HTR-8/SVneo (cell line): Measurements from ENCODE around the gene MRTFB.

Experiments
- DNase-seq: peaks from one replicate; pipeline ENCODE4 v3.0.0; 2011; ENCODE audit warnings: low spot score, mixed read lengths; ENCODE audit not compliant: insufficient read length
- FAIRE-seq: peaks from 2 replicates; lab custom pipeline; 2011; peaks lifted over from hg19 to GRCh38; lab: Jason Lieb, UNC

The MRTFB gene

GRCh38 chr16:14301169-14302030 lies 230.3 kb downstream of the MRTFB start:
- DNase-seq, result no peak
- no peak for FAIRE-seq

DNA sequence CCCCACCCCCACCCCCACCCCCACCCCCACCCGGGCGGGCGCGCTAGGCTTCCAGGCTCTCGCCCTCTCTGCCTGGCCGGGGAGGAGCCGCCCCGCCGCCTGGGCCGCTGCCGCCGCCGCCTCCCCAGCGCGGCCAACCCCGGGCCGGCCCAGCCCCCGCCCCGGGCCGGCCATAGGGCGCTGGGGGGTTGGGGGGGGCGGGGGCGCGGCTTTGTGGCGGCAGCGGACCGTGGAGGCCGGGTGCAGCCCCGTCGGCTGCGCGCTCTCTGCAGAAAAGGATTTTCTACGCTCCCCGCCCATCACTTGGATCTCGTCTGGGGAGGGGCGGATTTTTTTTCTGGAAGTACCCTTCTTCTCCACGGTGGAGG lies 230.9 kb downstream of the MRTFB start:
- peak; percentile 63 for DNase-seq

GRCh38 chr16:14302399-14303181 lies 231.5 kb downstream of the MRTFB start:
- FAIRE-seq (no peak), DNase-seq (no peak)

More for the DNA sequence above, 230.9 kb downstream of the MRTFB start:
- no peak for FAIRE-seq

- DNase-seq (no peak), FAIRE-seq (no peak)
Observed at GRCh38 chr16:14303182-14303618, 232.1 kb downstream of the MRTFB start.

- DNase-seq, result no peak
- FAIRE-seq, result no peak
Observed at GRCh38 chr16:14303639-14304394, 232.7 kb downstream of the MRTFB start.

GRCh38 chr16:14304891-14305460 lies 233.9 kb downstream of the MRTFB start:
- FAIRE-seq (no peak), DNase-seq (no peak)

DNA sequence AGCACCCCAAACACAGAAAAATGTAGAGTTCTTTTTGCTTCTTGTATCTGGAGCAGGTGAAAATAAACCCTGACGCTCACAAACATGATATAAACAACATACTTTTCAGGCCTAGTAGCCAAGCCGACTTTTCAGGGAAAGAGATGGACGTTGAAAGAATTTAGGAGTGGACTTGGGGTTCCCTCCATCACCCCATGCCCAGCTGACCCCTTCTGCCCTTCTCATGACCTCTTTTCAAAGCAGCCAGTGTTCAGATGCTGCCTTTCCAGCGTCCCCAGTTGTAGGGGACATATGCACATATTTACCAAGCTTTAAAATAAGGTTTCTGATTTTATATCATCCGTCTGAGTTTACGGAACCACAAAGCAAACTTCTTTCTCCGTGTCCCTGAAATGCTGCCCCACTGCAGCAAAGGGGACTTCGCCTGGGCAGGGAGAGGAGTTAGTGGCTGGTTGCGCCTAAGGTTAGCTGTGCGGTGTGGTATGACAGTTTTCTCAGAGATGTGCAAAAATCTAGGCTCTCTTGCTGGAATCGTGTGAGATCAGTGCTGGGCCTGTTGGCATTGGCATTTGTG lies 235.5 kb downstream of the MRTFB start:
- DNase-seq (no peak), FAIRE-seq (no peak)

DNA sequence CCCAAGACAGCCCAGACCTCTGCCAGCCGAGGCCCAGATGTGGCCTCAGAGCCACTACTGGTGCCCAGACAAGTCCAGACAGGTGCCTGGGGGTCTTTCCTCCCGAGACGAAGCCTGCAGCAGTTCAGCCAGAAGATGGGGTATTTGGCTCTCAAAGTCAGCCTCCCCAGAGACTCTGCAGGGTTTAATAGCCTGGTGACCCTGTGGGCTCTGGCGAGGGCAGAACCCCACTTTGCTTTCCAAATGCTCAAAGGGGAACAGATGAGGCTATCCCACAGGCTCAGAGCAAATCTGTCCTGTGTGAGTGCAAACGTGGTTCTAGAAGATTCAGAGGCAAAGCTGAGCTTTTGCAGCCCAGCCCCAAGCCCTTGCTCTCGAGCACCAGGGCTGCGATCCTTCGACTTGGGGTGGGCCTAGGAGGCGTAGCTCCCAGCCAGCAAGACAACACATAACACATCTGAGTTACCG lies 236.0 kb downstream of the MRTFB start:
- FAIRE-seq, result no peak
- no peak for DNase-seq

DNA sequence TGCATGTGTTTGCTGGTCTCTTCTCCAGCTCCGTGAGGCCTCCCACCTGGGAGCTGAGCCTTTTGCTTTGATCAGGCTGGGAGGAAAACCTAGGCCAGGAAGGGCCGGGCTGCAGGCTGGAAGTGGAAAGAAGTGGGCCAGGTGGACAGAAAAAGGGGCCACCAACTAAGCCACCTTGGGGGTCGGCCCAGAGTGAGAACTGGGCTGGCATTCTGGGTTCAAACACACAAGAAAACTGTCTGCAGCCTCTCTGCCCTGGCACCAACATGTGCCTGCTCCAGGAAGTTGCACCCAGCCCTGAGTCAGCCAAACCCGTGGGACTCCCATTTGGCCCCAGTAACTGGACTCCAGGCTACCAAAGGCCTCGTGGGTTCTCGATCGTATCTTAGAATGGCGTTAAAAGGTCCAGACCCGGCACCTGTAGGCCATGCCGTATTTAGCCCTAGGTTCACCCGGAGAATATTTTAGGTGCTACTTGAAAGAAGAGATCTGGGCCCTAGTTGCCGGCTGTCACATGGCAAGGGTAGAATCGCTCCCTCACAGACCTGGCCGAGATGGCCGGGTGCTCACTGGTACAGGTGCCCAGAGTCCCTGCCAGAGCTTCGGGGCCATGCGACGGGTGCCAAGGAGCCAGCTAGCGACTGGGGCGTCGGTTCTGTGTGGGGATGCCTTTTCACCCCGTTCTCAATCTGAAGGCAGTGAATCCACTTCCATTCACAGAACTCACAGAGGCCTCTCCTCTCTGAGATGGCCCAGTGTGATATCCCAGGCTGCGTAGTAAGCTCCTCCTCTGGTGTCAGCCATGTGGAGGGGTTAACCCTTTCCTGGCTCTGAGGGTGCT lies 236.6 kb downstream of the MRTFB start:
- DNase-seq (no peak), FAIRE-seq (no peak)

DNA sequence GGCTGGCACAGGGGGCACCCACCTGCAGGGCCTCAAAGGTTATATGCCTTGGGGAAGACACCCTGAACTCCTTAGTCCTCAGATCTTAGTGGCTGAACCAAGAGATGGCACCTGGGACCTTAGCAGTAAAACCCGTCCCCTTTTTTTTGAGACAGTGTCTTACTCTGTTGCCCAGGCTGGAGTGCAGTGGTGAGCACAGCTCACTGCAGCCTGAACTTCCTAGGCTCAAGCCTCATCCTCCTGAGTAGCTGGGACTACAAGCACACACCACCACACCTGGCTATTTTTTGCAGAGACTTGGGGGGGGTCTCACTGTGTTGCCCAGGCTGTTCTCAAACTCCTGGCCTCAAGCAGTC lies 237.2 kb downstream of the MRTFB start:
- no peak for DNase-seq
- FAIRE-seq, result no peak

GRCh38 chr16:14309001-14309886 lies 238.1 kb downstream of the MRTFB start:
- no peak for FAIRE-seq
- DNase-seq, result no peak

- FAIRE-seq, result no peak
- DNase-seq, result no peak
Observed at GRCh38 chr16:14309906-14310305, 238.8 kb downstream of the MRTFB start.

GRCh38 chr16:14310519-14310991 lies 239.4 kb downstream of the MRTFB start:
- FAIRE-seq, result no peak
- DNase-seq, result no peak

DNA sequence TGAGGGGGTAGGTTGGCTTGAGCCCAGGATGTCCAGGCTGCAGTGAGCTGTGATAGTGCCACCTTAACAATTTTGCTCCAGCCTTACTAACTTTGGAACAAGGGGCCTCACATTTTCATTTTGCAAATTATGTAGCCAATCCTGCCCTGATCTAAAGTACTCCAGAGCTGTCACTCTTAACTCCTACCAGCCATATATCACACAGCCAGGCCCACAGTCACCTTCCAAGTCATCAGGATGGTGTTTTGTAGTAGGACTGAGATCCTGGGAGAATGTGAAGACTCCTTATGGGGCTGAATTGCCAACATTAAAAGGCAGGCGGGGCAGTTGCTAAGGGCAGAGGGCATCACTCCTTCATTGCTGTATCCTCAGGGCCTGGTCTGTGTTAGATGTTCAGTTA lies 243.0 kb downstream of the MRTFB start:
- FAIRE-seq, result no peak
- DNase-seq, result no peak

DNA sequence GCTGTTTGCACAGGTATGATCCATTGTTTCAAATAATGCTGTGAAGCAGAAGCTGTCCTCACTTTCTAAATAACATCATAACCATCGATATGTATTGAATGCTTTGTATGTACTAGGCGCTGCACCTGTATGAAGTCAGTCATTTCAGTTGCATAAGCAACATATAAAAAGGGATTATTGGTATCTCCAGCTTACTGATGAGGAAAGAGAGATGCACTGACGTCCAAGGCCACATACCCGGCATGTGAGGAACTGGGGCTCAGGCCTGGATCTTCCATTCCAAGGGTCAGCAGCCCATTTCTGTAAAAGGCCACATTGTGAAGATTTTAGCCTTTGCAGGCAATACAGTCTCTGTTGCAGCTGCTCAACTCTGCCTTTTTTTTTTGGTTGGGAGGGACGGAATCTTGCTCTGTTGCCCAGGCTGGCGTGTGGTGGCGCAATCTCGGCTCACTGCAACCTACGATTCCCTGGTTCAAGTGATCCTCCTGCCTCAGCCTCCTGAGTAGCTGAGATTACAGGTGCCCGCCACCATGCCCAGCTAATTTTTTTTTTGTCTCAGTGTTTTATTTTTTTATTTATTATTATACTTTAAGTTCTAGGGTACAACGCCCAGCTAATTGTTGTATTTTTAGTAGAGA lies 244.7 kb downstream of the MRTFB start:
- FAIRE-seq, result no peak
- no peak for DNase-seq
